Colonic mucosa (tissue), 4 donors: Measurements from ENCODE around the gene DNAH10. TPM values are rescaled to one million over a fixed set of nuclear protein-coding genes. Genes with fewer than 3 reads are reported as not detected.
A peak's percentile ranks its signal among the peaks of the same experiment; 100 is the strongest.

ENCODE experiments used
- DNase-seq: peaks from one replicate; pipeline ENCODE4 v3.0.0-alpha.2; 2020
- H3K27ac ChIP-seq: fragments of 200-600 bp; one replicate; pipeline ENCODE4 v1.8.0; 2021
- H3K27me3 ChIP-seq: fragments of 200-600 bp; one replicate; pipeline ENCODE4 v1.8.0; 2021
- H3K36me3 ChIP-seq: fragments of 200-600 bp; one replicate; pipeline ENCODE4 v1.8.0; 2021
- H3K4me1 ChIP-seq: fragments of 200-600 bp; one replicate; pipeline ENCODE4 v1.8.0; 2021; ENCODE audit warnings: mild to moderate bottlenecking
- H3K4me3 ChIP-seq: fragments of 200-600 bp; one replicate; pipeline ENCODE4 v1.8.0; 2021
- H3K9ac ChIP-seq, 2 donors: one replicate each; pipeline ENCODE4 v1.7.0; 2013; ENCODE audit warnings: control low read depth in 2 of 2, low read depth in 2 of 2, low read length in 2 of 2
- H3K9me3 ChIP-seq: fragments of 200-600 bp; one replicate; pipeline ENCODE4 v1.8.0; 2021
- CTCF ChIP-seq: fragments of 200-600 bp; IDR thresholded peaks from one replicate; pipeline ENCODE4 v1.8.0; 2022; ENCODE audit warnings: antibody characterized with exemption, mild to moderate bottlenecking
- intact Hi-C: fragments of 100-400 bp; cut with DNase I; formaldehyde crosslinking; loops from one replicate; pipeline ENCODE4 v1.14.1; 2022
- total RNA-seq, 2 donors: library from RNA; stranded (reverse); fragmentation: NEBNext Ultra II Directional in 1 of 2; extraction: Animal tissue kit (Norgen Biotek cat#: 25700) in 1 of 2; gene quantifications; one replicate each; pipeline ENCODE4 v1.2.1, GENCODE V29; 2021
- donor health status: healthy.
- donor health status: DM: no; HTN: no; CAD: no.
- donor health status: DM: no; HTN: no; CAD: no.

Gene DNAH10
- total RNA-seq, 2 donors from 2014 or later = 0.32 to 0.35 TPM

- Histone ChIP-seq H3K4me1 (no peaks in the 10 kb centered on the region), H3K27ac (no peak overlapping the region), H3K27me3 (no peaks in the 10 kb centered on the region), H3K9ac (no peak overlapping the region), H3K9me3 (no peaks in the 10 kb centered on the region), H3K4me3 (no peak overlapping the region), H3K36me3 (peaks cover 12% of the 10 kb centered on the region)
- intact Hi-C loops = no loop called here
- TF ChIP-seq CTCF = no peak
- DNase-seq = no peak
These were observed 10.1 kb upstream of the DNAH10 start for GRCh38 chr12:123752046-123752445.

GRCh38 chr12:123754041-123754772, 7.9 kb upstream of the DNAH10 start:
- intact Hi-C loops = no loop called here
- H3K27me3 ChIP-seq = no peaks in the 10 kb centered on the region
- H3K4me3 ChIP-seq = no peak overlapping the region
- no peaks in the 10 kb centered on the region for H3K9me3 ChIP-seq
- no peak overlapping the region for H3K27ac ChIP-seq
- DNase-seq = no peak
- peaks cover 4% of the 10 kb centered on the region for H3K36me3 ChIP-seq
- H3K4me1 ChIP-seq = no peaks in the 10 kb centered on the region
- no peak overlapping the region for H3K9ac ChIP-seq
- no peak for TF ChIP-seq CTCF

- Histone ChIP-seq H3K4me3 (no peak overlapping the region), H3K4me1 (no peaks in the 10 kb centered on the region), H3K9ac (no peak overlapping the region), H3K27ac (no peak overlapping the region), H3K36me3 (no peaks in the 10 kb centered on the region), H3K9me3 (no peaks in the 10 kb centered on the region), H3K27me3 (no peaks in the 10 kb centered on the region)
- intact Hi-C loops = no loop called here
- DNase-seq = no peak
- TF ChIP-seq CTCF = no peak
These were observed 4.5 kb upstream of the DNAH10 start for GRCh38 chr12:123757561-123757960.

- no peaks in the 10 kb centered on the region for H3K36me3 ChIP-seq
- no peak for DNase-seq
These were observed 1.7 kb upstream of the DNAH10 start for GRCh38 chr12:123760267-123760938.

GRCh38 chr12:123762715-123763052, 583 bp downstream of the DNAH10 start:
- peak overlapping the region; percentile 58 for H3K4me3 ChIP-seq
- no peaks in the 10 kb centered on the region for H3K4me1 ChIP-seq
- H3K9ac ChIP-seq = peak overlapping the region in 1 of 2 donors; percentile 46
- no peak overlapping the region for H3K27ac ChIP-seq
- no peaks in the 10 kb centered on the region for H3K27me3 ChIP-seq
- peak; percentile 33 for DNase-seq
- TF ChIP-seq CTCF = no peak
- no peaks in the 10 kb centered on the region for H3K9me3 ChIP-seq
- no peaks in the 10 kb centered on the region for H3K36me3 ChIP-seq
- intact Hi-C loops = no loop called here

More at GRCh38 chr12:123760267-123760938, 1.7 kb upstream of the DNAH10 start:
- H3K9me3 ChIP-seq = no peaks in the 10 kb centered on the region
- no peaks in the 10 kb centered on the region for H3K4me1 ChIP-seq
- H3K9ac ChIP-seq = no peak overlapping the region
- H3K27me3 ChIP-seq = no peaks in the 10 kb centered on the region
- intact Hi-C loops = no loop called here
- H3K27ac ChIP-seq = no peak overlapping the region
- no peak for TF ChIP-seq CTCF
- H3K4me3 ChIP-seq = no peak overlapping the region
